PFSK-1 (cell line): ENCODE measurements around the gene NRAS.

ENCODE experiments used
- FOXP2 ChIP-seq: optimal IDR thresholded peaks from 2 replicates; pipeline ENCODE3; 2011; ENCODE audit warnings: borderline replicate concordance, control low read depth, inconsistent platforms; ENCODE audit not compliant: insufficient read depth; ENCODE audit errors: extremely low read length, extremely low read depth
- POLR2AphosphoS5 ChIP-seq: IDR thresholded peaks from 2 replicates; pipeline ENCODE4 v1.6.1; 2012; ENCODE audit warnings: low read depth, mild to moderate bottlenecking, control low read depth, low read length, moderate library complexity
- SIN3A ChIP-seq: IDR thresholded peaks from 2 replicates; pipeline ENCODE4 v1.6.1; 2012; ENCODE audit warnings: mild to moderate bottlenecking, low read length, moderate library complexity, borderline replicate concordance; ENCODE audit not compliant: insufficient read depth
- TAF1 ChIP-seq: IDR thresholded peaks from 2 replicates; pipeline ENCODE4 v1.6.1; 2012; ENCODE audit warnings: low read length, control low read depth, borderline replicate concordance; ENCODE audit not compliant: insufficient read depth
- TF ChIP-seq, protein P1 (sequence below), 2 experiments: IDR thresholded peaks; 2 replicates each; pipeline versions ENCODE4 v1.6.1 to v1.8.0; 2011 to 2012; ENCODE audit warnings: low read depth in 2 of 2, low read length in 2 of 2, control low read depth in 1 of 2, inconsistent platforms in 1 of 2, mild to moderate bottlenecking in 1 of 2, moderate library complexity in 1 of 2; ENCODE audit not compliant: insufficient read depth in 1 of 2

The NRAS gene

DNA sequence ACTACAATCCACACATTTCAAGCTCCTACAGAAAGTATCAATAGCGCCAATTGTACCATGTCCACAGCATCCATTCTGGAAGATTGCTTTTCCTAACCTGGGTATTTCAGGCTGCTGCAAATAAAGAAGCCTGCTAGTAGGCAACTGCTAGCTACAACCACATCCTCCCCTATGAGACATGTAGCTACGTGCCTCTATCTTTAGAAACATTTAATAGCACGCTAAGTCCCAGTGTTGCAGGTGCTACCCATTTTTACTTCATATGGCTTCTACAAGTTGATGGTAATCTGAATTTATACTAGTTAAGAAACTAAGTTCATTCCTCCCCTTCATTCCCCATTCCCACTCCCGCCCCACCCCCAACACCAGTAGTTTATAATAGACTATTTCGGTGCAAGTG lies 13.8 kb downstream of the NRAS start:
- TF ChIP-seq SIN3A (no peak), FOXP2 (no peak), TAF1 (no peak), POLR2AphosphoS5 (no peak)
- TF ChIP-seq, protein P1, sequence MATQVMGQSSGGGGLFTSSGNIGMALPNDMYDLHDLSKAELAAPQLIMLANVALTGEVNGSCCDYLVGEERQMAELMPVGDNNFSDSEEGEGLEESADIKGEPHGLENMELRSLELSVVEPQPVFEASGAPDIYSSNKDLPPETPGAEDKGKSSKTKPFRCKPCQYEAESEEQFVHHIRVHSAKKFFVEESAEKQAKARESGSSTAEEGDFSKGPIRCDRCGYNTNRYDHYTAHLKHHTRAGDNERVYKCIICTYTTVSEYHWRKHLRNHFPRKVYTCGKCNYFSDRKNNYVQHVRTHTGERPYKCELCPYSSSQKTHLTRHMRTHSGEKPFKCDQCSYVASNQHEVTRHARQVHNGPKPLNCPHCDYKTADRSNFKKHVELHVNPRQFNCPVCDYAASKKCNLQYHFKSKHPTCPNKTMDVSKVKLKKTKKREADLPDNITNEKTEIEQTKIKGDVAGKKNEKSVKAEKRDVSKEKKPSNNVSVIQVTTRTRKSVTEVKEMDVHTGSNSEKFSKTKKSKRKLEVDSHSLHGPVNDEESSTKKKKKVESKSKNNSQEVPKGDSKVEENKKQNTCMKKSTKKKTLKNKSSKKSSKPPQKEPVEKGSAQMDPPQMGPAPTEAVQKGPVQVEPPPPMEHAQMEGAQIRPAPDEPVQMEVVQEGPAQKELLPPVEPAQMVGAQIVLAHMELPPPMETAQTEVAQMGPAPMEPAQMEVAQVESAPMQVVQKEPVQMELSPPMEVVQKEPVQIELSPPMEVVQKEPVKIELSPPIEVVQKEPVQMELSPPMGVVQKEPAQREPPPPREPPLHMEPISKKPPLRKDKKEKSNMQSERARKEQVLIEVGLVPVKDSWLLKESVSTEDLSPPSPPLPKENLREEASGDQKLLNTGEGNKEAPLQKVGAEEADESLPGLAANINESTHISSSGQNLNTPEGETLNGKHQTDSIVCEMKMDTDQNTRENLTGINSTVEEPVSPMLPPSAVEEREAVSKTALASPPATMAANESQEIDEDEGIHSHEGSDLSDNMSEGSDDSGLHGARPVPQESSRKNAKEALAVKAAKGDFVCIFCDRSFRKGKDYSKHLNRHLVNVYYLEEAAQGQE (IDR thresholded peaks at IDR 0.05; ENCODE audit: insufficient read depth in 1 of 2, low read depth in 2 of 2, low read length in 2 of 2), result no peak

DNA sequence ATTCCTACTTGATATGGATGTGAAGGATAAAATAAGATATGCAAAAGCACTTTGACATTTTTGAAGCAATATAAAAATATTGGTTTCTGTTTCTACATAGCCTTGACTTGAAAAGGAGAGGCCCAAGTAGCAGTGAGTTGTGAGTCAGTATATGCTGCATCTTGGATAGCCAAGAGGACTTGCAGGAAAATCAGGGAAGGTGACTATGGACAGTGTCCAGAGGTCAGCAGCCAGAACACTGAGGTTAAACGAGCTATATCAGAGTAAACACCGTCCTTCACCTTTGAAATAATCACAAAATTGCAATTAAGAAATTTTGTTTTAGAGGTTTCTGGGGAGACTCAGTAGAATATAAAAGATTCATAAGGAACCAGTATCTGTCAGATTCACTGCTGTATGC lies 14.6 kb downstream of the NRAS start:
- TF ChIP-seq, protein P1 (IDR thresholded peaks at IDR 0.05; ENCODE audit: insufficient read depth in 1 of 2, low read depth in 2 of 2, low read length in 2 of 2), result no peak
- no peak for TF ChIP-seq FOXP2
- no peak for TF ChIP-seq SIN3A

DNA sequence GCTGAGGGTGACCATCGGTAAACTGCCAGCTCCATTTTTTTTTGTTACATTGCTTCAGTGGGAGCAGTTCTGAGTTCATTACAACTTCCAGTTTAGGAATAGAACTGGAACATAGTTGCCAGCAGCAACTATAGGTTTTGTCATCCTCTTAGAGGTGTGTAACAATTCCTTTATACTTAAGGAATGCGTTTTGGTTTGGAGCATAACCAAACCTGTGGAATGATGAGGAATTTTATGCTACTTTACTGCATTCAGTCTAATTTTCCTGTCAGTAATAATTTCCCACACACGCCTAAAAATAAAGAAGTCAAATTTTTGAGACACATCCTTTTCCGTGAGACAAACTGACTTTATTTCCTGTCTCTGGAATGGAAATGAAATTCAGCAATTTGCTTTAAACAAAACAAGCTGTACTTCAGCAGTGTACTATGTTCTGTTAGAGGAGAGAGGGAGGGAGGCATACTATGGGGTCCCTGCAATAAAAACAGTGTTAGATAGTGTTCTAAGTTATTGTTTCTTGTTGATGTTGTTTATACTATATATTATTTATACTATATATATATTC lies 16.5 kb downstream of the NRAS start:
- TF ChIP-seq POLR2AphosphoS5 (no peak), TAF1 (no peak), SIN3A (no peak), FOXP2 (no peak)
- TF ChIP-seq, protein P1 (IDR thresholded peaks at IDR 0.05; ENCODE audit: insufficient read depth in 1 of 2, low read depth in 2 of 2, low read length in 2 of 2), result no peak

DNA sequence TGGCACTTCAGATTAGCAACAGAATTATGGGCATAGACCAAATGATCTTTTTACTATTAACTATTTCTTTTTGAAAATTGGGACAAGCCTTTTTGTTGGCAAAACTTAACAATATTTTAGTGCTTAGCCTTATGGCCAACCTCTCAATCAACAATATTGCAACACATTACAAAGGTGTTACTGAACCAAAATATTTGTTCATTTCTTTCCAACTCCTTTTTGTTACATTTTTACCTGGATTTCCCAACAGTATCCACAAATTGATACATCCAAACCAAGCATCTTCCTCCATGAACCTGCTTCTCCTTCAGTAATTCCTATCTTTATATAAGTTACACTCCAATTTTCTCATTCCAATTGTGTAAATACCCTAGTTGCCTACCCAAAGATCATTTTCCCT lies 19.8 kb downstream of the NRAS start:
- TF ChIP-seq POLR2AphosphoS5 (no peak), TAF1 (no peak), FOXP2 (no peak), SIN3A (no peak)
- TF ChIP-seq, protein P1 (IDR thresholded peaks at IDR 0.05; ENCODE audit: insufficient read depth in 1 of 2, low read depth in 2 of 2, low read length in 2 of 2), result no peak

DNA sequence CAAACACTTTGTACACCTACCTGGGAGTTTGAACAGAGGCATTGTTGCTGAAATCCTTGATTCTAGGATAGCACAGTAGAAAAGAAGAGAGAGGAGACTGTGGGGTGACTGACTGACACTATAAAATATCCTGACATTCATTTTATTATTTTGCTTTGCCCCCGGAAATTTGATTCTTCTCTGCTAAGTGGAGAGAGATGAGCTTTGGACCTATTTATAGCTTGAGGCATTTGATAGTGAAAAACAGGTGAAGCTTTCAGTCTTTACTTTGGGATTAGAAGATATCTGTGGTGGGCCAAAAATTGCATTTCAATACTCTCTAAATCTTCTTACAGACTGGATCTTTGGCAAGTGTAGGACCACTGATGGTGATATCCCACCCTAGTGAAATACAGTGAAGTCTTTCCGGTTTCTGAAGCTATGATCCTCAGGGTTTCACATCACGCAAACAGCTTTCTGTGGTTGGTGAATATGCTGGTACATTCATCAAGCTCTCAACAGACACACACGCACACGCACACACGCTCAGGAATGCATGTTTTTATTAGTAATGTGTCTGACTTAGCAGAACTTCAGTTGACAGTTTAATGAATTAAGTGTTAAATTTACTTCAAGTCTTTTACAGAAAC lies 21.0 kb downstream of the NRAS start, which contains the start of gene AMPD1:
Gene AMPD1 (minus strand): TSS at position 117 of the 629 bp plus-strand sequence. CDS start 75 bp downstream, at position 42.
- TF ChIP-seq FOXP2, result no peak
- TF ChIP-seq POLR2AphosphoS5, result no peak
- TF ChIP-seq SIN3A, result no peak
- TF ChIP-seq TAF1, result no peak
- TF ChIP-seq, protein P1 (IDR thresholded peaks at IDR 0.05; ENCODE audit: insufficient read depth in 1 of 2, low read depth in 2 of 2, low read length in 2 of 2), result no peak
